B cell (primary cell): ENCODE measurements around the gene NT5C1B. TPM values are rescaled to one million over a fixed set of nuclear protein-coding genes. Genes with fewer than 3 reads are reported as not detected.

ENCODE experiments used
- ATAC-seq: fragments of 200-7000 bp; cut with Tn5 transposase; one replicate; pipeline ENCODE4 v1.10.0; 2021; ENCODE audit warnings: low read depth, mild to moderate bottlenecking, moderate number of reproducible peaks, moderate library complexity
- CTCF ChIA-PET: fragments of 350-600 bp; sonication (Branson Sonifier 250); formaldehyde crosslinking; loops from one replicate; lab custom pipeline; 2021; ENCODE audit warnings: antibody characterized with exemption, inconsistent platforms; lab: Charles Lee
- POLR2A ChIA-PET: fragments of 350-600 bp; sonication (Branson Sonifier 250); formaldehyde crosslinking; loops from one replicate; lab custom pipeline; 2021; ENCODE audit warnings: antibody characterized with exemption; lab: Charles Lee
- DNase-seq: peaks from one replicate; pipeline ENCODE4 v3.0.0; 2013
- H2AFZ ChIP-seq: 2 replicates; pipeline ENCODE4 v1.6.1; 2012; ENCODE audit warnings: mild to moderate bottlenecking, low read depth, low read length; ENCODE audit not compliant: insufficient read depth, poor library complexity, severe bottlenecking
- H3K27ac ChIP-seq, 2 donors: 1 replicate in 1 of 2; 2 replicates in 1 of 2; pipeline ENCODE4 v1.5.1; 2012 to 2013; ENCODE audit warnings: low read length in 2 of 2, mild to moderate bottlenecking in 2 of 2, moderate library complexity in 1 of 2
- H3K27me3 ChIP-seq, 4 experiments: fragments of 200-600 bp in 1 of 4; sonication (generic) in 1 of 4; replicated peaks in 1 of 4; 1 replicate in 2 of 4; 2 replicates in 2 of 4; pipeline versions ENCODE4 v1.6.1 to v1.7.0; 2013 to 2016; ENCODE audit warnings: low read length in 3 of 4, mild to moderate bottlenecking in 2 of 4, mixed read lengths in 1 of 4, moderate library complexity in 1 of 4; ENCODE audit not compliant: insufficient read depth in 4 of 4, control insufficient read depth in 3 of 4; ENCODE audit errors: control extremely low read depth in 1 of 4
- H3K36me3 ChIP-seq, 2 experiments: replicated peaks in 1 of 2; 1 replicate in 1 of 2; 2 replicates in 1 of 2; pipeline versions ENCODE4 v1.6.1 to v1.7.1; 2013; ENCODE audit warnings: low read length in 1 of 2; ENCODE audit not compliant: insufficient read depth in 2 of 2, control insufficient read depth in 1 of 2; ENCODE audit errors: control extremely low read depth in 1 of 2, extremely low read depth in 1 of 2
- H3K4me1 ChIP-seq, 2 donors: fragments of 200-600 bp in 1 of 2; sonication (generic) in 1 of 2; 1 replicate in 1 of 2; 2 replicates in 1 of 2; pipeline versions ENCODE4 v1.5.1 to v1.6.1; 2013 to 2017; ENCODE audit warnings: low read length in 2 of 2; ENCODE audit not compliant: control insufficient read depth in 2 of 2, insufficient read depth in 2 of 2
- H3K4me2 ChIP-seq: replicated peaks from 2 replicates; pipeline ENCODE3; 2012; ENCODE audit warnings: mild to moderate bottlenecking, low read depth, low read length; ENCODE audit not compliant: poor library complexity, severe bottlenecking
- H3K4me3 ChIP-seq, 5 experiments: fragments of 200-600 bp in 1 of 5; sonication (generic) in 1 of 5; 1 replicate in 3 of 5; 2 replicates in 2 of 5; pipeline versions ENCODE4 v1.5.1 to v1.7.0; 2011 to 2016; ENCODE audit warnings: low read length in 4 of 5, mild to moderate bottlenecking in 4 of 5, low read depth in 2 of 5, control low read depth in 1 of 5, moderate library complexity in 1 of 5; ENCODE audit not compliant: insufficient read depth in 1 of 5; ENCODE audit errors: control extremely low read depth in 1 of 5, extremely low read depth in 1 of 5
- H3K79me2 ChIP-seq: fragments of 200-600 bp; sonication (generic); one replicate; pipeline ENCODE4 v1.6.0; 2016; ENCODE audit warnings: low read length; ENCODE audit not compliant: control insufficient read depth, insufficient read depth
- H3K9ac ChIP-seq: fragments of 200-600 bp; sonication (generic); 2 replicates; pipeline ENCODE4 v1.6.1; 2017; ENCODE audit warnings: mild to moderate bottlenecking, low read length, moderate library complexity
- H3K9me3 ChIP-seq, 3 donors: one replicate each; pipeline versions ENCODE4 v1.6.1 to v1.7.1; 2013; ENCODE audit warnings: low read length in 2 of 3; ENCODE audit not compliant: control insufficient read depth in 2 of 3, insufficient read depth in 1 of 3; ENCODE audit errors: control extremely low read depth in 1 of 3
- H4K20me1 ChIP-seq: 2 replicates; pipeline ENCODE4 v1.6.0; 2012; ENCODE audit warnings: mild to moderate bottlenecking, low read length; ENCODE audit not compliant: insufficient read depth, control insufficient read depth, poor library complexity, severe bottlenecking
- H3K27ac Mint-ChIP-seq: one replicate; pipeline ENCODE4 v1.8.0; 2021; ENCODE audit warnings: mixed read lengths
- H3K27me3 Mint-ChIP-seq: one replicate; pipeline ENCODE4 v1.8.0; 2021; ENCODE audit warnings: mixed read lengths
- H3K4me1 Mint-ChIP-seq: one replicate; pipeline ENCODE4 v1.8.0; 2021; ENCODE audit warnings: mixed read lengths
- H3K4me3 Mint-ChIP-seq: one replicate; pipeline ENCODE4 v1.8.0; 2021; ENCODE audit warnings: mixed read lengths
- H3K9me3 Mint-ChIP-seq: one replicate; pipeline ENCODE4 v1.8.0; 2022; ENCODE audit warnings: mixed read lengths; ENCODE audit not compliant: insufficient read depth
- CTCF ChIP-seq: fragments of 200-600 bp; IDR thresholded peaks from one replicate; pipeline ENCODE4 v1.8.0; 2022; ENCODE audit warnings: antibody characterized with exemption, mild to moderate bottlenecking
- EZH2 ChIP-seq: IDR thresholded peaks from 2 replicates; pipeline ENCODE4 v1.6.1; 2012; ENCODE audit warnings: borderline replicate concordance, low read depth, mild to moderate bottlenecking, moderate library complexity, low read length; ENCODE audit not compliant: insufficient read depth, poor library complexity, severe bottlenecking
- WGBS: methylation state at CpG from one replicate; pipeline ENCODE4 v1.1.5; 2013; ENCODE audit warnings: missing lambda C conversion rate; ENCODE audit not compliant: insufficient coverage; 5-methylcytosine and 5-hydroxymethylcytosine counted together
- intact Hi-C: fragments of 100-400 bp; cut with micrococcal nuclease; formaldehyde crosslinking; loops from one replicate; pipeline ENCODE4 v1.10.0; 2022
- polyA plus RNA-seq: library from polyadenylated mRNA; depleted of rRNA; stranded (reverse); fragments of >200 nt; gene quantifications from 2 replicates; pipeline ENCODE4 v1.2.3, GENCODE V29; 2012
- total RNA-seq, 2 donors: library from RNA; stranded (reverse); fragments of 120-200 nt in 1 of 2; gene quantifications; 1 replicate in 1 of 2; 2 replicates in 1 of 2; pipeline versions ENCODE4 v1.2.3 to v1.2.4, GENCODE V29; 2013 to 2022

NT5C1B gene
- total and polyA plus RNA-seq, 2 donors (not counting 1 experiment from before 2014, with no cell fraction given) = not detected

DNA sequence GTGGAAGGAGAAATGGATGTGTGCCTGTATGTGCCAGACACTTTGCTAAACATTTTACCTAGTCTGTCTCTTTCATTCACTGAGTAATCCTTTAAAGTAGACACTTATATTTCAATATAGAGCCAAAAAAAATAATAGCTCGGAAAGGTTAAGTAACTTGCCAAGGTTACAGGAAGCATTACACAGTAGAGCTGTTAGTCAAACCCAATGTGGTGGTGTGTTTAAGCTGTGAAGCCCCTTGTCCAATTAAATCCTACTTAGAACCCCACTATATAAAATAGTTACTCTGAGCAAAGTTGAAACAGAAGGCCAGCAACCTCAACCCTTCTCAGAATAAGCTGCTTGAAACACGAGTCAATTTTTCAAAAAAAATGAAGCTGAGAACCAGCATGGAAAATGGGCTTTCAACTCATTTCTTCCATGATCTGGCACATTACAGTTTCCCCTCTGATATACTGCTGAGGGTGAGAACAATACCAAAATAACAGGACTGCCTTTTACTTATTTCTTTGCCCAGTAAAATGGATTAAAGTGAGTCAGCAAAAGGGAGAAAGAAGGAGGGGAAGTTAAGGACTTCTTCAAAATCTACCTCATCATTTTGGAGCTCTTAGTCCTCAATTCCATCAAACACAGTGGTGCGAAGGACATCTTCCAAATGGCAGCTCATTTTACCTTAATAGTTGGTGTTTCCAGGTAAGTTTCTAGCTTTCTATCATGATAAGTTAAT is 36.9 kb downstream of the NT5C1B start:
- WGBS = no CpG with 5 or more reads among the region's 3 CpGs
- TF ChIP-seq EZH2 (no peak), CTCF (no peak)
- H3K27me3 ChIP-seq = no peaks in the 10 kb centered on the region
- no peak overlapping the region for H3K4me3 Mint-ChIP-seq
- H3K79me2 ChIP-seq = peaks cover 13% of the 10 kb centered on the region
- ChIA-PET CTCF (interaction anchor here (0.6 kb wide), 1 partner anchor 1547 kb away, joined by 4 read pairs; no protein-coding TSS in a partner anchor), POLR2A (no interaction called here)
- DNase-seq (no peak), ATAC-seq (no peak)
- H3K4me2 ChIP-seq = no peak overlapping the region
- no peak overlapping the region for H2AFZ ChIP-seq
- peaks cover 11% of the 10 kb centered on the region for H4K20me1 ChIP-seq
- H3K27ac ChIP-seq = no peak overlapping the region
- H3K4me1 Mint-ChIP-seq = peaks cover 29% of the 10 kb centered on the region
- no peak overlapping the region for H3K4me3 ChIP-seq
- no peaks in the 10 kb centered on the region for H3K9me3 ChIP-seq
- H3K27me3 Mint-ChIP-seq = no peaks in the 10 kb centered on the region
- no peak overlapping the region for H3K27ac Mint-ChIP-seq
- H3K9me3 Mint-ChIP-seq = no peaks in the 10 kb centered on the region
- peaks cover 0 to 15% of the 10 kb centered on the region in 2 experiments for H3K36me3 ChIP-seq
- no peak overlapping the region for H3K9ac ChIP-seq
- H3K4me1 ChIP-seq = no peaks in the 10 kb centered on the region
- intact Hi-C loops = no loop called here

DNA sequence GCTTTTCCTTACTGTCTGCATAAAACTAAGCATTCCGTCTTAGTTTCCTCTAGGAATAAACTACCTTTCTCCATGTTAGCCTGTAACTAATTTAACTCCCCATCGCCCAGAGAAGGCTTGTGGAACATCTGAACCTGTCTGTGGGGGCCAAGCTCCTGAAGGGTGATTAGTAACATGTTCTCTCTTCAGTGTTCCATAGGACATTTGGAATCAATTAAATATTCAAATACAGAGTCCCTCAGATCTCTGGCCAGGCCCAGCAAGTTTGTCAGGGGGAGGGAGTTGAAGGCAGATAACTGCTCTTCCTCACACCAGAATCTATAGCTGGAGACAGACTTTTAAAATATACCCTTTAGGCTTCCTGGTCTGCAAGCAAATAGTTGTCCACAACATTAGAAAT is 37.7 kb downstream of the NT5C1B start:
- Histone ChIP-seq H3K4me2 (no peak overlapping the region), H3K9me3 (no peaks in the 10 kb centered on the region), H2AFZ (no peak overlapping the region), H4K20me1 (peaks cover 9% of the 10 kb centered on the region), H3K4me3 (no peak overlapping the region), H3K9ac (no peak overlapping the region), H3K36me3 (peaks cover 0 to 15% of the 10 kb centered on the region in 2 experiments), H3K4me1 (peaks cover 2 to 4% of the 10 kb centered on the region in 2 donors), H3K27ac (no peak overlapping the region), H3K79me2 (peaks cover 10% of the 10 kb centered on the region), H3K27me3 (no peaks in the 10 kb centered on the region)
- whole genome bisulfite sequencing = 100% methylated on average over 1 of the region's 2 CpGs
- Mint-ChIP-seq H3K4me1 (peaks cover 32% of the 10 kb centered on the region), H3K4me3 (no peak overlapping the region), H3K27ac (no peak overlapping the region), H3K9me3 (no peaks in the 10 kb centered on the region), H3K27me3 (no peaks in the 10 kb centered on the region)
- ChIA-PET CTCF (no interaction called here), POLR2A (no interaction called here)
- no peak for TF ChIP-seq EZH2
- TF ChIP-seq CTCF = no peak
- intact Hi-C loops = no loop called here
- no peak for ATAC-seq
- no peak for DNase-seq
